Epithelial cell of prostate (primary cell): ENCODE results near the gene FBXO5.

ENCODE experiments used
- DNase-seq: peaks from one replicate; pipeline ENCODE4 v3.0.0-alpha.2; 2011; ENCODE audit warnings: low read depth, low spot score
- H3K27ac ChIP-seq: fragments of 450-650 bp; 2 replicates; pipeline ENCODE4 v1.5.1; 2017; ENCODE audit warnings: mild to moderate bottlenecking

FBXO5 gene

GRCh38 chr6:152954443-152954842 is 28.4 kb downstream of the FBXO5 start:
- H3K27ac ChIP-seq: no peak overlapping the region
- no peak for DNase-seq

- no peak for DNase-seq
- no peak overlapping the region for H3K27ac ChIP-seq
Observed at GRCh38 chr6:152952866-152953509, 29.9 kb downstream of the FBXO5 start.

- no peak for DNase-seq
- no peak overlapping the region for H3K27ac ChIP-seq
Observed at GRCh38 chr6:152952045-152952444, 30.8 kb downstream of the FBXO5 start.

- no peak for DNase-seq
- H3K27ac ChIP-seq: no peak overlapping the region
Observed at GRCh38 chr6:152950240-152950639, 32.6 kb downstream of the FBXO5 start.

- DNase-seq: no peak
- no peak overlapping the region for H3K27ac ChIP-seq
Observed at GRCh38 chr6:152948150-152948768, 34.6 kb downstream of the FBXO5 start.

- DNase-seq: no peak
- H3K27ac ChIP-seq: no peak overlapping the region
Observed at GRCh38 chr6:152946995-152947394, 35.8 kb downstream of the FBXO5 start.

GRCh38 chr6:152946484-152946883 is 36.4 kb downstream of the FBXO5 start:
- DNase-seq: no peak
- H3K27ac ChIP-seq: no peak overlapping the region

- peak; percentile 58 for DNase-seq
- H3K27ac ChIP-seq: peak overlapping the region; percentile 38
Observed at GRCh38 chr6:152943260-152943897, 39.5 kb downstream of the FBXO5 start.

GRCh38 chr6:152942319-152942869 is 40.4 kb downstream of the FBXO5 start:
- no peak for DNase-seq
- no peak overlapping the region for H3K27ac ChIP-seq

GRCh38 chr6:152941746-152942145 is 41.1 kb downstream of the FBXO5 start:
- no peak for DNase-seq
- no peak overlapping the region for H3K27ac ChIP-seq

- no peak overlapping the region for H3K27ac ChIP-seq
- no peak for DNase-seq
Observed at GRCh38 chr6:152932865-152933264, 50.0 kb downstream of the FBXO5 start.

- no peak overlapping the region for H3K27ac ChIP-seq
- DNase-seq: no peak
Observed at GRCh38 chr6:152922706-152923105, 60.1 kb downstream of the FBXO5 start.
